ENCODE results near the gene GLTP. TPM values are rescaled to one million over a fixed set of nuclear protein-coding genes. Genes with fewer than 3 reads are reported as not detected.

The GLTP gene
- total and polyA plus RNA-seq, 2 experiments from 2014 or later = 92.8 to 96.5 TPM

GRCh38 chr12:109830718-109831117, 49.6 kb downstream of the GLTP start:
- Histone ChIP-seq H3K79me2 (ENCODE audit: insufficient read depth) (no peaks in the 10 kb centered on the region), H4K20me1 (ENCODE audit: insufficient read depth) (no peaks in the 10 kb centered on the region), H3K9ac (no peak overlapping the region), H2AFZ (no peak overlapping the region), H3K9me2 (ENCODE audit: insufficient read depth) (no peaks in the 10 kb centered on the region), H3K4me1 (ENCODE audit: insufficient read depth) (no peaks in the 10 kb centered on the region), H3K9me3 (ENCODE audit: low read depth) (no peaks in the 10 kb centered on the region), H3K4me3 (no peak overlapping the region), H3K36me3 (ENCODE audit: low read depth) (no peaks in the 10 kb centered on the region), H3K27ac (no peak overlapping the region), H3K4me2 (ENCODE audit: unreplicated experiment) (no peak overlapping the region), H3K27me3 (replicated peaks; ENCODE audit: insufficient read depth) (no peaks in the 10 kb centered on the region), H3F3A (ENCODE audit: insufficient read depth) (no peaks in the 10 kb centered on the region)
- DNase-seq = no peak
- TF ChIP-seq EZH2 (IDR thresholded peaks at IDR 0.05; ENCODE audit: insufficient read depth, poor library complexity, severe bottlenecking) (no peak), EZH2phosphoT487 (IDR thresholded peaks at IDR 0.05; ENCODE audit: insufficient read depth, low read depth) (no peak)
- in situ Hi-C loops (cut with MboI) = no loop called here
- WGBS, 2 experiments (ENCODE audit: low coverage in 1 of 2, low lambda C conversion rate in 2 of 2, missing lambda C conversion rate in 2 of 2) = 96 to 100% methylated on average over 2 of the region's 2 CpGs

DNA sequence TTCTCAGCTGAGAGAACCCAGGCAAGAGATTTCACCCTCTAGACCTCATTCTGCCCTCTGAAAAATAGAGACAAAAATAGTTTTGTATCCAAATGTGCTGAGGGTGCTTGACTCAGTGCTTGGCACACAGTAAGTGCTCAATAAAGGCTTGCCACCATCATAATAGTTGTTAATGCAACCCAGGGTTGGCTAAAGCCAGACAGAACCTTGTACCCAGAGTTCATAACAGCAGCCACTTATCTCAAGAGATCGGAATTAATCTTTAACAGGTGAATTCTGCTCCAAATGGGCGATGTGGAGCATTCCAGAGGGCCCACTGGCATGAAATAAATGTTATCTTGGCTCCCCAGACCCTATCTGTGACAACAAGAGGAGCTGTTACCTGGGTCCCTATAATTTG, 50.1 kb downstream of the GLTP start:
- Histone ChIP-seq H3K27ac (no peak overlapping the region), H3K79me2 (ENCODE audit: insufficient read depth) (no peaks in the 10 kb centered on the region), H2AFZ (no peak overlapping the region), H3F3A (ENCODE audit: insufficient read depth) (no peaks in the 10 kb centered on the region), H3K9ac (no peak overlapping the region), H3K4me3 (no peak overlapping the region), H3K36me3 (ENCODE audit: low read depth) (no peaks in the 10 kb centered on the region), H3K4me2 (ENCODE audit: unreplicated experiment) (no peak overlapping the region), H3K9me2 (ENCODE audit: insufficient read depth) (no peaks in the 10 kb centered on the region), H3K27me3 (replicated peaks; ENCODE audit: insufficient read depth) (no peaks in the 10 kb centered on the region), H3K9me3 (ENCODE audit: low read depth) (no peaks in the 10 kb centered on the region), H3K4me1 (ENCODE audit: insufficient read depth) (no peaks in the 10 kb centered on the region), H4K20me1 (ENCODE audit: insufficient read depth) (no peaks in the 10 kb centered on the region)
- DNase-seq = no peak
- in situ Hi-C loops (cut with MboI) = no loop called here
- no peak for TF ChIP-seq EZH2phosphoT487 (IDR thresholded peaks at IDR 0.05; ENCODE audit: insufficient read depth, low read depth)
- no peak for TF ChIP-seq EZH2 (IDR thresholded peaks at IDR 0.05; ENCODE audit: insufficient read depth, poor library complexity, severe bottlenecking)
- 74 to 78% methylated on average over 2 of the region's 2 CpGs for WGBS, 2 experiments (ENCODE audit: low coverage in 1 of 2, low lambda C conversion rate in 2 of 2, missing lambda C conversion rate in 2 of 2)

GRCh38 chr12:109829667-109830066, 50.7 kb downstream of the GLTP start:
- WGBS, 2 experiments (ENCODE audit: low coverage in 1 of 2, low lambda C conversion rate in 2 of 2, missing lambda C conversion rate in 2 of 2) = 77 to 78% methylated on average over 10 of the region's 10 CpGs
- Histone ChIP-seq H2AFZ (no peak overlapping the region), H3K4me1 (ENCODE audit: insufficient read depth) (no peaks in the 10 kb centered on the region), H3K4me2 (ENCODE audit: unreplicated experiment) (no peak overlapping the region), H3K27me3 (replicated peaks; ENCODE audit: insufficient read depth) (no peaks in the 10 kb centered on the region), H3F3A (ENCODE audit: insufficient read depth) (no peaks in the 10 kb centered on the region), H4K20me1 (ENCODE audit: insufficient read depth) (no peaks in the 10 kb centered on the region), H3K9me3 (ENCODE audit: low read depth) (no peaks in the 10 kb centered on the region), H3K4me3 (no peak overlapping the region), H3K36me3 (ENCODE audit: low read depth) (no peaks in the 10 kb centered on the region), H3K27ac (no peak overlapping the region), H3K79me2 (ENCODE audit: insufficient read depth) (no peaks in the 10 kb centered on the region), H3K9me2 (ENCODE audit: insufficient read depth) (no peaks in the 10 kb centered on the region), H3K9ac (no peak overlapping the region)
- DNase-seq = no peak
- TF ChIP-seq EZH2phosphoT487 (IDR thresholded peaks at IDR 0.05; ENCODE audit: insufficient read depth, low read depth) (no peak), EZH2 (IDR thresholded peaks at IDR 0.05; ENCODE audit: insufficient read depth, poor library complexity, severe bottlenecking) (no peak)
- in situ Hi-C loops (cut with MboI) = no loop called here

DNA sequence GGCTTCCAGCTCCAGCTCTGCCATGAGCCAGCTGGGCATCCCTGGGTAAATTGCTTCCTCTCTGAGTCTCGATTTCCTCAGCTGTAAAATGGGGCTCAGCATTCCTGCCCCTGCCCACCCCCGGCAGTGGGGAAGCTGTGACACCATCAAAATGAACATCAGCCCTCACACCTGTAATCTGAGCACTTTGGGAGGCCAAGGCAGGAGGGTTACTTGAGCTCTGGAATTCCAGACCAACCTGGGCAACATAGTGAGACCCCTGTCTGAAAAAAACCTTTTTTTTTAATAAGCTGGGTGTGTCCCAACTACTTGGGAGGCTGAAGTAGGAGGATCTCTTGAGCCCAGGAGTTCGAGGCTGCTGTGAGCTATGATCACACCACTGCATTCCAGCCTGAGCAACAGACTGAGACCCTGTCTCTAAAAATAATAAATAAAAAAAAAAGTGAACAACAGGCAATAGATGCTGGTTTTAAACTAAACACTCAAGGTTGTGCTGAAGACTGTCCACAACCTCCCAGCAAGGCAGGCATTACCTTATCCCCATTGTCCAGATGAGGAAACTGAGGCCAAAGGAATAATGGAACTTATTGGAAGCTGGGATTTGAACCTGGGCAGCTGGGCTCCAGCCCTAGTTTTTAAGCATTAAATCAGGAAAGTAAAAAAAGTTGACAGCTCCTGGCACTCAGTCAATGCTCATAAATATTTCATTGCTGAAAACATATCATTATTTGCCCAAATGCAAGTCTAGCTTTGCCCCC, 51.4 kb downstream of the GLTP start:
- H3K4me1 ChIP-seq (ENCODE audit: insufficient read depth) = no peaks in the 10 kb centered on the region
- WGBS, 2 experiments (ENCODE audit: low coverage in 1 of 2, low lambda C conversion rate in 2 of 2, missing lambda C conversion rate in 2 of 2) = 60 to 74% methylated on average over 3 of the region's 3 CpGs
- TF ChIP-seq EZH2phosphoT487 (IDR thresholded peaks at IDR 0.05; ENCODE audit: insufficient read depth, low read depth) = no peak
- no peak for TF ChIP-seq EZH2 (IDR thresholded peaks at IDR 0.05; ENCODE audit: insufficient read depth, poor library complexity, severe bottlenecking)
- no peaks in the 10 kb centered on the region for H3F3A ChIP-seq (ENCODE audit: insufficient read depth)
- no peaks in the 10 kb centered on the region for H3K9me3 ChIP-seq (ENCODE audit: low read depth)
- H3K36me3 ChIP-seq (ENCODE audit: low read depth) = no peaks in the 10 kb centered on the region
- no peak overlapping the region for H3K4me2 ChIP-seq (ENCODE audit: unreplicated experiment)
- no peaks in the 10 kb centered on the region for H3K9me2 ChIP-seq (ENCODE audit: insufficient read depth)
- no peak overlapping the region for H3K27ac ChIP-seq
- H4K20me1 ChIP-seq (ENCODE audit: insufficient read depth) = no peaks in the 10 kb centered on the region
- H3K4me3 ChIP-seq = no peak overlapping the region
- H2AFZ ChIP-seq = no peak overlapping the region
- H3K9ac ChIP-seq = no peak overlapping the region
- no peaks in the 10 kb centered on the region for H3K27me3 ChIP-seq (replicated peaks; ENCODE audit: insufficient read depth)
- in situ Hi-C loops (cut with MboI) = no loop called here
- no peaks in the 10 kb centered on the region for H3K79me2 ChIP-seq (ENCODE audit: insufficient read depth)
- DNase-seq = no peak
